ENCODE results near the gene NXPH3.

- TF ChIP-seq CTCF (IDR thresholded peaks at IDR 0.05) (no peak), POLR2A (IDR thresholded peaks at IDR 0.05) (no peak)
Observed at GRCh38 chr17:49580981-49581647, 5.4 kb downstream of the NXPH3 start.
